Stimulated activated CD8-positive, alpha-beta memory T cell treated with anti-CD3 and anti-CD28 coated beads, Interleukin-4, amount 100 ng/mL, for 1 hour (primary cell): Measurements from ENCODE around the gene KLHDC4.
"Not testable (repeated sequence)": the region's sequence is repeated elsewhere in the genome, so short reads cannot be mapped to it uniquely, and the experiment has no call there.

Source experiments
- DNase-seq, 2 donors: peaks; one replicate each; pipeline ENCODE4 v3.0.0-alpha.2; 2020; ENCODE audit warnings: low read depth in 2 of 2, low spot score in 1 of 2

Gene KLHDC4

GRCh38 chr16:87744750-87745514 lies 20.9 kb downstream of the KLHDC4 start:
- DNase-seq, result no peak

GRCh38 chr16:87742781-87743490 lies 22.9 kb downstream of the KLHDC4 start:
- DNase-seq, result no peak

GRCh38 chr16:87741700-87742415 lies 23.9 kb downstream of the KLHDC4 start:
- no peak for DNase-seq

GRCh38 chr16:87740909-87741424 lies 24.8 kb downstream of the KLHDC4 start:
- no peak for DNase-seq

GRCh38 chr16:87740441-87740840 lies 25.3 kb downstream of the KLHDC4 start:
- DNase-seq, result no peak

- no peak for DNase-seq
These were observed 26.0 kb downstream of the KLHDC4 start for GRCh38 chr16:87739801-87740200.

GRCh38 chr16:87736008-87736382 lies 29.8 kb downstream of the KLHDC4 start:
- DNase-seq, result no peak

- no peak for DNase-seq
These were observed 30.3 kb downstream of the KLHDC4 start for GRCh38 chr16:87735270-87736007.

- no peak for DNase-seq
These were observed 31.1 kb downstream of the KLHDC4 start for GRCh38 chr16:87734644-87735043.

- DNase-seq, result no peak
These were observed 32.6 kb downstream of the KLHDC4 start for GRCh38 chr16:87733190-87733589.

- DNase-seq, result no peak
These were observed 34.2 kb downstream of the KLHDC4 start for GRCh38 chr16:87731607-87732006.

- DNase-seq, result no peak
These were observed 36.4 kb downstream of the KLHDC4 start for GRCh38 chr16:87729266-87729954.

- DNase-seq, result no peak
These were observed 37.8 kb downstream of the KLHDC4 start for GRCh38 chr16:87728026-87728425.

- no peak for DNase-seq
These were observed 38.4 kb downstream of the KLHDC4 start for GRCh38 chr16:87727346-87727745.

- not testable (repeated sequence) for DNase-seq
These were observed 39.2 kb downstream of the KLHDC4 start for GRCh38 chr16:87726577-87726976.

GRCh38 chr16:87725596-87726235 lies 40.1 kb downstream of the KLHDC4 start:
- DNase-seq, result no peak

- DNase-seq, result peak in 1 of 2 donors; percentile 22
These were observed 41.1 kb downstream of the KLHDC4 start for GRCh38 chr16:87724490-87725291.

GRCh38 chr16:87723226-87723623 lies 42.6 kb downstream of the KLHDC4 start:
- DNase-seq, result no peak

GRCh38 chr16:87722590-87723225 lies 43.1 kb downstream of the KLHDC4 start:
- no peak for DNase-seq
